HG03060 (cell line): Measurements from ENCODE around the gene AASDH.
"Not testable (repeated sequence)": the region's sequence is repeated elsewhere in the genome, so short reads cannot be mapped to it uniquely, and the experiment has no call there.

Experiments
- ATAC-seq: cut with Tn5 transposase; IDR thresholded peaks from one replicate; pipeline ENCODE4 v1.9.1; 2021; ENCODE audit warnings: low read depth, moderate number of reproducible peaks; ENCODE audit not compliant: unreplicated experiment

AASDH gene

GRCh38 chr4:56405016-56405415, 17.7 kb upstream of the AASDH start:
- no peak for ATAC-seq

GRCh38 chr4:56400560-56400959, 13.3 kb upstream of the AASDH start:
- no peak for ATAC-seq

- no peak for ATAC-seq
Measured at GRCh38 chr4:56391270-56391669, 4.0 kb upstream of the AASDH start.

GRCh38 chr4:56389558-56389957, 2.3 kb upstream of the AASDH start:
- no peak for ATAC-seq

DNA sequence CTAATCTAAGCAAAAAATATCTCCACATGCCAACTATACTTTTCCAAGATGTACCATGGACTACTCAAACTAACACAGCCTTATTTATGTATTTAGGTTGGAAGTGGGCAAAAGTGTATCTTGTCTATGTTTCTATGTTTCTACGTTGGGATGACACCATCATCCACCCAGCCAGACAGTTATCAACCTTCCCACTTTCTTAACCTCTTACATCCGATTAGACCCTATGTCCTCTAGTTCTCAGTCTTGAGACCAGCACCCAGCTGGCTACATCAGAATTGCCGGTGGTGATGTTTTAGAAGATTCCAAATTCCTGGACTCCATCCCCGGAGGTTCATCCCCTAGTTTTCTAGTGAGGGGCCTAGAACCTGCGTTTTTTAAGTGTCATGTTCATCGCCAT, 1.0 kb upstream of the AASDH start:
- ATAC-seq: no peak

- no peak for ATAC-seq
Measured at GRCh38 chr4:56386091-56386490, 1.2 kb downstream of the AASDH start.

DNA sequence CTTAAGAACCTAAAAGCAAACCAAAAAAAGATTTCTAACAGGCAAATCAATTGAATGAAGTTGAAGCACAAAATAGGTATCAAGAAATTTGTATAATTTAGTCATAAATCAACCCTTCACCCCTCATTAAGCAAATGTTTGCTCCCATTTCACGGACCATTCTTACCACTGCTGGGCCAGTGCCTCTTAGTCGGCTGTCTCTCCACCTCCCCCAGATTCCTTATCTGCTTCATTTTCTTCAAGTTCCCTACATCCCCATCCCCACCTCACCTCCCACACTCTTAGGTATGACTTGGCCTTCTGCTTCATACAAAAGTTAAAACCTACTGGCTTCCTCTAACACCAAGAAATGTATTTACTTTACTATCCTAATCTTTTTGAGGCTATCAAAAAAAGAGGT, 11.8 kb downstream of the AASDH start:
- ATAC-seq: no peak

DNA sequence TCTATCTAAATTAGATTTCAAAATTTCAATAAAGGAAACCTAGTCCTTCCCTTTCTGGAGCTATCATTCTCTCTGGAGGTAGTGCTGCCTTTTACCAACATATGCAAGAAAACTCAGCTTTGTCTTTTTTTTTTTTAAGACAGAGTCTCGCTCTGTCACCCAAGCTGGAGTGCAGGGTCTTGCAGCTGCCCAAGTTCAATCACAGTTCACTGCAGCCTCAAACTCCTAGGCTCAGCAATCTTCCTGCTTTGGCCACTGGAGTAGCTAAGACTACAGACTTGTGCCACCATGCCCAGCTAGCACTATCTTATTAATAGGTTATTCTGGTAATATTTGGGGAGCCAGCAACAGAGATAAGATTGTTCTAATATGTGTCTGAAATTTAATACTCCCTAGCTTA, 12.3 kb downstream of the AASDH start:
- ATAC-seq: no peak

GRCh38 chr4:56372774-56373173, 14.5 kb downstream of the AASDH start:
- no peak for ATAC-seq

DNA sequence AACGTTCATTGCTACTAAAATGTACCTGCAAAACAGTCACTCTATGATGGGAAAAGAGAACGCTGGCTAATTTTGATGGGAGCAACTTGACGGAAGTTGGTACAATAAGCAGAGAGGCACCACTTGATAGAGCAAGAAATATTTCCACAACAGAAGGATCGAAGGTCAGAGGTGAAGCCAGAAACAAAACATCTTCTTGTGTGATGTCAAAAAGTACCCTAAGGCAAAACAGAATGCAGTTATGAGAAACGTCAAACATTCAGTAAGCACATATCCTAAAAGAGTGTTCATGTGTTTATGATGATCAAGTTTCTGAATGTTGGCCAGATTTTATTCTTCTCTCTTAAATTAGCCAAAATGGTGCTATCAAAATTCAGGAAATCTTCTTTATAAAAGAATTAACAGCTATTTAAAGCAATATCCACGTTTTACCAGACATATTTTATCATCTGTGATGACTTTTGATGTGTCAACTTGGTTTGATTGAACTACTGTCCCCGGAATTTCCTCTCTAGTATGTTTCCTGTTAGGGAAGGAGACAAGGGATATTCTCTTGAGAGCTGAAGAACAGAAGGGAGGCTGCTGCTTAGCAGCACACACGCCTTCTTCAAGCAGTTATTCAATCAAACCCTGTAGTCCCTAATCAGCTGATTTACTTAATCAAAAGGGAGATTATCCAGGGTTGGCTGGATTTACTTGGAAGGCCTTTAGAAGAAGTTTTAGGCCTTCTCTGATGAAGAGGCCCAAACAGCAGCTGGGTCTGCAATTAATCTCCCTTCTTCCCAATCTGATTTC, 15.7 kb downstream of the AASDH start:
- no peak for ATAC-seq

- ATAC-seq: no peak
Measured at GRCh38 chr4:56370377-56370776, 16.9 kb downstream of the AASDH start.

DNA sequence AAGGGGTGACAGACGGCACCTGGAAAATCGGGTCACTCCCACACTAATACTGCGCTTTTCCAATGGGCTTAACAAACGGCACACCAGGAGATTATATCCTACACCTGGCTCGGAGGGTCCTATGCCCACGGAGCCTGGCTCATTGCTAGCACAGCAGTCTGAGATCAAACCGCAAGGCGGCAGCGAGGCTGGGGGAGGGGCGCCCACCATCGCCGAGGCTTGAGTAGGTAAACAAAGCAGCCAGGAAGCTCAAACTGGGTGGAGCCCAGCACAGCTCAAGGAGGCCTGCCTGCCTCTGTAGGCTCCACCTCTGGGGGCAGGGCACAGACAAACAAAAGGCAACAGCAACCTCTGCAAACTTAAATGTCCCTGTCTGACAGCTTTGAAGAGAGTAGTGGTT, 24.3 kb downstream of the AASDH start:
- not testable (repeated sequence) for ATAC-seq

GRCh38 chr4:56360071-56360470, 27.2 kb downstream of the AASDH start:
- ATAC-seq: no peak

- no peak for ATAC-seq
Measured at GRCh38 chr4:56356650-56357049, 30.6 kb downstream of the AASDH start.

GRCh38 chr4:56348576-56348975, 38.7 kb downstream of the AASDH start:
- no peak for ATAC-seq

GRCh38 chr4:56345458-56345857, 41.8 kb downstream of the AASDH start:
- ATAC-seq: no peak

DNA sequence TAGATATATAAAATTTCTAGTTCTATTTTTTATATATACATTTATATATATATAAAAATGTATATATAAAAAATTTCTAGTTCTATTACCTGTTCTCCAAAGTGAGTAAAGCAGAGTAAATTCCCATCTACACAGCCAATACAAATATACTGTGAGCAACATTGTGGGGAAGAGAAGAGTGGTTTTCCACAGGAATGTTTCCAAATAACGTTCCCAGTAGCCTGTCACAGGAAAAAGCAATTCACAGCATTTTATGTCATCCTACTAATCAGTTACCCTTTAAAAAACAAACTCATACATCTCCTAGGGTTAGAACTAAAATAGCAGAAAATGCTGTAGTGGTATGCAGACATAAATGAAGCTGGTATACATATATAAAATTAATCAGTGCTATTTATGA, 44.5 kb downstream of the AASDH start:
- ATAC-seq: no peak

GRCh38 chr4:56330691-56331090, 56.6 kb downstream of the AASDH start:
- no peak for ATAC-seq

- ATAC-seq: no peak
Measured at GRCh38 chr4:56326363-56326762, 60.9 kb downstream of the AASDH start.

DNA sequence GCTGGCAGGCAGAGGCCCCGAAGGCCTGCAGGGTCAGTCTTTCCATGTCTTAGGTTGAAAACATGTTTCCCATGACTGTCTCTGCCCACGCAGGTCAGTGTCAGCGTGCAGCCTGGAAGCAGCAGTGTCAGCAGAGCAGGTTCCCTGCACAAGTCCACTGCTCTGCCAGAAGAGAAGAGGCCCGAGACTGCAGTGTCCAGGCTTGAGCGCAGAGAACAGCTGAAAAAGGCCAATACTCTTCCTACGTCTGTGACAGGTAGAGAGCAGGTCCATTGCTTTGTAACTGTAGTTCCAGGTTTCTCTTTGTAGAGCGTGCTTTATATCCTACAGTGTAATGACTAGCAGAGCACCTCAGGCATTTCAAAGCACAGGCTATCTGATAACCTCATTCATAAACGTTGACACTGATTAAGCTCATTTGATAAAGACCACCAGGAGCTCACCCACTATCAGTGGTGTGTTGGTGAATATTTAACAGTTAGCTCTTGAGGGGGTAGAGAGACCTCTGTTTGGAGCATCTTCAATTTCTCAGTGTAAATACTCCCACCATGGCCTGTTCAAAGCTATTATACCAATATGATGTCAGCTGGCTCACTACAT, 63.2 kb downstream of the AASDH start:
- no peak for ATAC-seq

- no peak for ATAC-seq
Measured at GRCh38 chr4:56323327-56323726, 64.0 kb downstream of the AASDH start.

- ATAC-seq: no peak
Measured at GRCh38 chr4:56321251-56321650, 66.0 kb downstream of the AASDH start.
